Neuron (in vitro differentiated cells): ENCODE data around the gene PUM2.
"Not testable (repeated sequence)": the region's sequence is repeated elsewhere in the genome, so short reads cannot be mapped to it uniquely, and the experiment has no call there.

Experiments used
- H2AFZ ChIP-seq: one replicate; pipeline ENCODE4 v1.6.1; 2013; ENCODE audit warnings: low read depth, mild to moderate bottlenecking, inconsistent platforms, low read length, moderate library complexity
- H3K27me3 ChIP-seq: one replicate; pipeline ENCODE4 v1.6.1; 2013; ENCODE audit warnings: low read length; ENCODE audit not compliant: insufficient read depth
- H3K36me3 ChIP-seq: one replicate; pipeline ENCODE4 v1.6.1; 2013; ENCODE audit warnings: low read length; ENCODE audit not compliant: insufficient read depth
- H3K4me1 ChIP-seq: one replicate; pipeline ENCODE4 v1.6.1; 2013; ENCODE audit warnings: low read length; ENCODE audit not compliant: insufficient read depth
- H3K4me3 ChIP-seq: 2 replicates; pipeline ENCODE4 v1.5.1; 2013; ENCODE audit warnings: mild to moderate bottlenecking, low read length, moderate library complexity
- H3K9me3 ChIP-seq: one replicate; pipeline ENCODE4 v1.6.1; 2013; ENCODE audit warnings: low read length

The PUM2 gene

DNA sequence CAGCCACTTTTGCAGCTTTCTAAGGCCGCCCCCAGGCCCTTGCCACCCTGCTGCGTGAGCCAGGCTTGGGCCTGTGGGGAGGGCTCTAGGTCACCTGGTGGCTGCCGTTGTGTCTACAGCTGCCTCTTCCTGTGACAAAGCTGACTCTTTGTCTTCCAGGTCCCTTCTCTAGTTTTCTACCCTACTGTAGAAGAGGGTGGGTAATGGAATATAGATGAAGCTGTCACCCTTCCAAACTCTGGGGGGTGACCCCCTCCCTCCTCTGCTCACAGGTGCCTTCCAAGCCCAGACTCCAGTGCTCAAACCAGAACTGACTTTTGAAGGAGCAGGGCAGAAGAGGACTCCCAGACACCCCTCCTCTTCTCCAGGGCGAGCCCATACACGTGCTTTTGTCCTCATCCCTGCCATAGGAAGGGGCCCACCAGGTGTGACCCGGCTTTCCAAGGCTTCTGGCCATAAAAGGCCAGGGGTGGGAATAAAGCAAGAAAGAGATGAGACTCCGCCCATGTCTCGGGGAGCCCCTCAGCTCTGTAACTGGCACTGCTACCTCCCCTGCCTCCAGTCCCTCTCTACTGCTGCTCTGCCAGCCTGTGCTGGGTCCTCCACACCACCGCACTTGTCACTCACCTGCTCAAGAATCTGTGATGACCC lies 107.8 kb downstream of the PUM2 start:
- no peaks in the 10 kb centered on the region for H3K9me3 ChIP-seq
- H3K4me3 ChIP-seq, result no peak overlapping the region
- H3K4me1 ChIP-seq, result no peaks in the 10 kb centered on the region
- peaks cover 4% of the 10 kb centered on the region for H3K36me3 ChIP-seq
- H3K27me3 ChIP-seq, result no peaks in the 10 kb centered on the region
- H2AFZ ChIP-seq, result no peak overlapping the region

DNA sequence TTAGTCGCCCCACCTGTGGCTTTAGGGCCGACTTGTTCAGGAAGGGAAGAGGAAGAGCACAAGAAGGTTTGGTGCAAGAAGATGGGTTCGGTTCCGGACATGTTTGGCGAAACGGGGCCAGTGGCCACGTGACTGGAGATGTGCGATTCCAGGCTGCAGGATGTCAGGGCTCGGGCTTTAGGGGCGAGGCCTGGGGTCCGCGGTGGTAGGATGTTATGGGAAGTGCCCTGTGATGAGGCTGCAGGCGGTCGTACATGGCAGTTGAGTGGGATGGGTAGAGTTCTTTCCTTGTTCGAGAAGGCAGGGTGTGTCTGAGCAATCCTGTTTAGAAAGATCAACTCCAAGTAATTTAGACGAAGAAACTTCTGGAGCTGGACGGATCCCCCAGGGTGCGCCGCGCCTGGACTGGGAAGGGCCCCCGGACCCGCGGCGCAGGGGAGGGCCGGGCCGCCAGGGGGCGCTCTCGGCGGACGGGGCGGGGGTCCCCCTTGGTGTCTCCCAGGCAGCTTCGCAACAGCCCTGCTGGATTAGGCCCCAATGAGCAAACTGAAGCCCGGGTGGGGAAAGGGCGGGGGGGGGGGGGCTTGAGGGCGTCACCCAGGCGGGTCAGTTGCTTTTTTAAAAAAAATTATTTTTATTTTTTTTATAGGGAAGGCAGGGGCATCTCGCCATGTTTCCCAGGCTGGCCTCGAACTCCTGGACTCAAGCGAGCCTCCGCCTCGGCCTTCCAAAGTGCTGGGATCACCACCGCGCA lies 108.5 kb downstream of the PUM2 start:
- Histone ChIP-seq H2AFZ (no peak overlapping the region), H3K4me3 (no peak overlapping the region), H3K36me3 (peaks cover under 1% of the 10 kb centered on the region), H3K9me3 (no peaks in the 10 kb centered on the region), H3K4me1 (no peaks in the 10 kb centered on the region), H3K27me3 (no peaks in the 10 kb centered on the region)

DNA sequence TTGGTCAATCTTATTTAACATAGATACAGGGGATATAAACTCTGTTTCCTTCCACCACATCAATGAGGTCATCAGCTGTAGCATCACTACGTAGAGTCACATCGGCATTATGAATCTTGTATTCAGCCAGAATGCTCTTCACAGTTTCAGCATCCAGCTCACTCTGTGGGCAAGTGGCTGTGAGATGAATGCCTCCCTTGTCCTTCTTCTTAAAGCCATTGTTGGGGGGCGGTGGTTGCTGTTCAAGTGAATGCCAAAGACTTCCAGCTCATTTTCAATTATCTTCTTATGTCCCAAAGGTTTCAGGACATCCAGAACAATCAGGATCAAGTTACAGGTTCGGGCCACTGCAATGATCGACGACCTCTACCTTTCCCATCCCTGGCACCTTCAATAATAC lies 110.4 kb downstream of the PUM2 start:
- not testable (repeated sequence) for H3K27me3 ChIP-seq

DNA sequence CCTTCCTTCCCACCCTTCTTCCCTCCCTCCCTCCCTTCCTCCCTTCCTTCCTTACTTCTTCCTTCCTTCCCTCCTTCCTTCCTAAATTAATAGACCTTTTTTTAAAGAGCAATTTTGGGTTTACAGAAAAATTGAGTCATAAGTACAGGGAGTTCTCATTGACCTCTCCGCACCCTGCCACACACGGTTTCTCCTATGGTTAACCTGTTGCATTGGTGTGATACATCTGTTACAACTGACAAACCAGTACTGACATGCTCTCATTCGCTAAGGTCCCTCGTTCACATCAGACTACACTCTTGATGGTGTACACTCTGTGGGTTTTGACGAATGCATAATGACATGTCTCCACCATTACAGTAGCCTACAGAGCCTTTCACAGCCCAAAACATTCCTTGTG lies 114.1 kb downstream of the PUM2 start:
- no peaks in the 10 kb centered on the region for H3K27me3 ChIP-seq
- H3K4me3 ChIP-seq, result no peak overlapping the region
- no peaks in the 10 kb centered on the region for H3K36me3 ChIP-seq
- no peaks in the 10 kb centered on the region for H3K4me1 ChIP-seq
- H3K9me3 ChIP-seq, result no peaks in the 10 kb centered on the region
- H2AFZ ChIP-seq, result no peak overlapping the region

More for the DNA sequence above, 110.4 kb downstream of the PUM2 start:
- not testable (repeated sequence) for H3K36me3 ChIP-seq, H2AFZ ChIP-seq, H3K9me3 ChIP-seq, H3K4me1 ChIP-seq, H3K4me3 ChIP-seq

DNA sequence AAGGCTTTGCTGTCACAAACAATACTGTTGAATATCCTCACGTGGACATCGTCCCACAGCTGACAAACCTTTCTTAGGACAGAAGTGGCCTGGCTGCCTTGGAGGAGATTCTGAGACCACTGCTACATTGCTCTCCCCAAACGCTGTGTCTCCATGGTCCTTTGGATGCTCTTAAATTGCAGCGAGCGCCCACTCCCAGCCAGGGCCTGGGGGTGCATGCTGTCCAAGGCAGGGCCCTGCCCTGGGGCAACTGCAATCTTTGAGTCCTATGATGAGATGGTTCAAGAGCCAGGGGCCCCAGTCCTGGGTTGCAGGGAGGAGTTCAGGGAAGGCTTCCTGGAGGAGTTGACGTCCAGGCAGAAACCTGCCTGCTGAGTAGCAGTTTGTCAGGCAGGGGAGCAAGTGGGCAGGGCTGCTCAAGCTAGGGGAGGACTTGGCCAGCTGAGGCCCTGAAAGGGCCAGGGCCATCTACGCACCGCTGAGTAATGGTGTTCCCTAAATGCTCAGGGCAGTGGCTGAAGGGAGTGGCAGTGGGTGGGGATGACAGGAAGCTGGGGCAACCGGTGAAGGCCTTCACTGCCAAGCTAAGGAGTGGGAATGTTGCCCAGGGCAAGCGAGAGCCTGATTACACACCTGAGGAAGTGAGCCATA lies 114.9 kb downstream of the PUM2 start:
- Histone ChIP-seq H3K9me3 (no peaks in the 10 kb centered on the region), H3K4me3 (no peak overlapping the region), H2AFZ (no peak overlapping the region), H3K4me1 (no peaks in the 10 kb centered on the region), H3K36me3 (no peaks in the 10 kb centered on the region), H3K27me3 (no peaks in the 10 kb centered on the region)

DNA sequence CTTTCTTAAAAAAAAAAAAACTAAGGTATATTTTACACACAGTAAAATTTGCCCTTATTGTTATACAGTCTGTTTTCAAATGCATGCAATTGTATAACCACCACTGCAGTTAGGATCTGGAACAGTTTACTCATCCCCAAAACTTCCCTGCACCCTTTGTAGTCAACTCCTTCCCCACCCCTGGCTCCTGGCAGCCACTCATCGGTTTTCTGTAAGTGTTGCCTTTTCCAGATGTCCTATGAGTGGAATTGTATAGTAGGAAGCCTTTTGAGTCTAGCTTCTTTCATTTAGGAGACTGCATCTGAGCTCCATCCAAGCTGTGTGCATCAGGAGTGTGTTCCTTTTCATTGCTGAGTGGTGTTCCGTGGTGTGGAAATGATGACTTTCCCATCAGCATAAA lies 116.0 kb downstream of the PUM2 start:
- not testable (repeated sequence) for H3K9me3 ChIP-seq

DNA sequence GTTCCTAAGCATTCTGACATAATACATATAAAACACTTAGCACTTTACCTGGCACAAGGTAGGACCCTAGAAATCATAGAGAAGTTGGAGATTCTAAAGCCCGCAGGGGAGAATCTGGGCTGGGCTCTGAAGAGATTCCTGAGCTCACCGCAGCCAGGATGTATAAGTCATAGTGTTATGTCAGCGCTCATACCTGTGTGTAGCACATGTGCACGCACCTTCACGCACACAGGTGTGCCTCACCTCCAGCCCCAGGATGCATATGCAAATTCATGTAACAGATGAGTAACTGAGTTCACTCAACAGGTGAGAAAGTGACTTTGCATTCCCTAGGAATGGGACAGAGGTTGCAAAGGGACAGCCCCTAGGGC lies 117.8 kb downstream of the PUM2 start:
- Histone ChIP-seq H2AFZ (no peak overlapping the region), H3K4me1 (no peaks in the 10 kb centered on the region), H3K36me3 (no peaks in the 10 kb centered on the region), H3K4me3 (no peak overlapping the region), H3K27me3 (no peaks in the 10 kb centered on the region), H3K9me3 (no peaks in the 10 kb centered on the region)

More for the DNA sequence above, 116.0 kb downstream of the PUM2 start:
- H3K4me3 ChIP-seq, H3K27me3 ChIP-seq, H2AFZ ChIP-seq, H3K4me1 ChIP-seq, H3K36me3 ChIP-seq: not testable (repeated sequence)

DNA sequence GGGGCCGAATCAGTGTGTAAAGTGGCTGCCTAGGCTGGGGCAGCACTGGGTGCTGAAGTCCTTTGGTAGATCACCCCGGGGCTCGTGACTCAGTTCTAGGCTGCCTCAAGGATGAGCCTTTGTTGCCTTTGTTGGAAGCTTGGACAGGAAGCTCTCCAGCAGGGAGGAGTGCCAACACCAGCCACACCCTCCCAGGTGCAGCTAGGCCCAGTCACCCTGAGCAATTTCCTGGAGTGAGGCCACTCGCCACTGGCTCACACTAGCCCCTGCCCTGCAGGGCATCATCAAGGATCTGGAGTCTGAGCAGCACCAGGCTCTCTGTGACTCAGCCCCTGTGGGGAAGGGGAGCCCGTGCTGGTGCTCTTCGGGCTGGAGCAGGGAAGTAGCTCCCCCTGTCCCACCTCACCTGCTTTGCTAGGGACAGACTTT lies 119.0 kb downstream of the PUM2 start:
- no peaks in the 10 kb centered on the region for H3K36me3 ChIP-seq
- no peak overlapping the region for H3K4me3 ChIP-seq
- H2AFZ ChIP-seq, result no peak overlapping the region
- H3K4me1 ChIP-seq, result no peaks in the 10 kb centered on the region
- no peaks in the 10 kb centered on the region for H3K9me3 ChIP-seq
- no peaks in the 10 kb centered on the region for H3K27me3 ChIP-seq

DNA sequence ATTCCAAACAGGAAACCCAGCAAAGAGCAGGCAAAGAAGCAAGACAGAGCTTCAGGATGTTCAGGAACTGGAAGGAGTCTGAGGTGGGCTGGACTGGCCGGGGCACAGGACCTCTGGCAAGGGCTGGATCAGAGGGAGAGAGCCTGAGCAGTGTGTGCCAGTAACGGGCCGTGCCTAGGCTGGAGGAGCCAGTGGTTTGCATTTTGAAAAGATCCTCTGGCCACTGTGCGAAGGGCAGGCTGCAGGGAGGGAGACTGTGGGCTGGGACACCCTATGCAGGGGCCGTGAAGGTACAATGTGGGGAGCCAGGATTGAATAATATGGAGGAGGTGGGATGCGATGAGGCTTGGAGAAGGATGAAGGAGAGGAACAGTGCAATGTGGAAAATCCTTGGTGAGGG lies 119.5 kb downstream of the PUM2 start:
- Histone ChIP-seq H3K9me3 (no peaks in the 10 kb centered on the region), H3K4me1 (peaks cover under 1% of the 10 kb centered on the region), H3K27me3 (no peaks in the 10 kb centered on the region)

DNA sequence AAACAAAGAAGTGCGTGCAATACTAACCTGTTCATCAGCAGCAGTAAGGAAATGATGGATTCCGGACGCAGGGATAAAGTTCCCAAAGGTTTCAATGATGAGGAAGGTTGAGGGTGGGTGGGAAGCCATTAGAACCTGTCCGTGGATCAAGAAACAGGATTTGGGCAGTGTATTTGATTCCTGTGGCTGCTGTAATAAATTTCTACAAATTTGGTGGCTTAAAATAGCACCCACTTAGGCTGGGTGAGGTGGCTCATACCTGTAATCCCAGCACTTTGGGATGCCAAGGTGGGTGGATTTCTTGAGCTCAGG lies 120.6 kb downstream of the PUM2 start:
- Histone ChIP-seq H3K27me3 (no peaks in the 10 kb centered on the region), H3K9me3 (no peaks in the 10 kb centered on the region), H3K4me1 (peaks cover 8% of the 10 kb centered on the region), H3K36me3 (no peaks in the 10 kb centered on the region), H2AFZ (no peak overlapping the region), H3K4me3 (no peak overlapping the region)

More for the DNA sequence above, 119.5 kb downstream of the PUM2 start:
- Histone ChIP-seq H2AFZ (no peak overlapping the region), H3K36me3 (no peaks in the 10 kb centered on the region), H3K4me3 (no peak overlapping the region)

DNA sequence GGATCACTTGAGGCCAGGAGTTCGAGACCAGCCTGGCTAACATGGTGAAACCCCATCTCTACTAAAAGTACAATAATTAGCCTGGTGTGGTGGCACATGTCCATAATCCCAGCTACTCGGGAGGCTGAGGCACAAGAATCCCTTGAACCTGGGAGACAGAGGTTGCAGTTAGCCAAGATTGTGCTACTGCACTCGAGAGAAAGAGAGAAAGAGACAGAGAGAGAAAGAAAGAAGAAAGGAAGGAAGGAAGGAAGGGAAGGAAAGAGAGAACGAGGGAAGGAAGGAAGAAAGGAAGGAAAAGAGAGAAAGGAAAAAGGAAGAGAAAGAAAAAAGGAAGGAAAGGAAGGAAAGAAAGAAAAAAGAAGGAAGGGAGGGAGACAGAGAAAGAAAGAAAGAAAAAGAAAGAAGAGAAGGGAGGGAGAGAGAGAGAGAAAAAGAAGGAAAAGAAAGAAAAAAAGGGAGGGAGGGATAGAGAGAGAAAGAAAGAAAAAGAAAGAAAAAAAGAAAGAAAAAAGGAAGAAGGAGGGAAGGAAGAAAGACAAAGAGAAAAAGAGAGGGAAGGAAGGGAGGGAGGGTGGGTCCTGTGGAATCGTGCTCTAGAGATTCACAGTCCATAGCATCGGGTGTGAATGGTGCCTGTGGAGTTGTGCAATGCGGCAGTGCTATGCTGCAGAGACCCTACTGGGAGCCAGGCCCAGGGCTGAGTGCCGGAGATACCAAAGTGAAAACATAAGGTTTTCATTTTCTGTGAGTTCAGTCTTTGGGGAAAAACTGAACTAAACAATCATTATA lies 121.1 kb downstream of the PUM2 start:
- H2AFZ ChIP-seq, result no peak overlapping the region
- no peaks in the 10 kb centered on the region for H3K9me3 ChIP-seq
- H3K36me3 ChIP-seq, result no peaks in the 10 kb centered on the region
- H3K27me3 ChIP-seq, result no peaks in the 10 kb centered on the region
- H3K4me3 ChIP-seq, result no peak overlapping the region
- peaks cover 8% of the 10 kb centered on the region for H3K4me1 ChIP-seq

DNA sequence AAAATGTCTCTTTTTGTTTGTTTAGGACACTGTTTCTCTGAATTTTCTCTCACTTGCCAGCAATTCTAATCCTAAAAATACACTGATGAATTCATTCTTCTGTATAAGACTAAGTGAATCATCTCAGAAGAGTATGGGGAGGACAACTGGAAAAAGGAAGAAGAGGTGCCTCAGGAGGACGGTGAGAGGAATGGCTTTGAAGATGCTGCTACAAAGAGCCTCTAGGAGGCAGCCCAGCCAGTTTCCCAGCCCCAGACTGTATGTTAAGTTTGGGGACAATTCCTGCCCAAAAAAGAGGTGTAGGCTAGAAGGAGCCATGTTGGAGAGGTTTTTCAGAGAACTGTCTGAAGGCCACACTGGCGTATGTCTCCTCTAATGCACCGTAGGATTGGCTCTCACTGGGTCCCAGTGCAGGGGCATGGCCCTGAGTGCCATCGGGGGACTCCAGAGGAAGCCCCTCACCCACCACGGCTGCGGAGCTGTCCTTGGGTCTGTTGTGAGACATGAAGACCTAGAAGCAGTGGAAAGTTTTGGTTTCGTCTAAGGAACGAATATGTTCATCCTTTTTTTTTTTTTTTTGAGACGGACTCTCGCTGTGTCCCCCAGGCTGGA lies 122.6 kb downstream of the PUM2 start:
- H3K36me3 ChIP-seq, result no peaks in the 10 kb centered on the region
- H3K4me3 ChIP-seq, result no peak overlapping the region
- no peaks in the 10 kb centered on the region for H3K9me3 ChIP-seq
- H3K27me3 ChIP-seq, result no peaks in the 10 kb centered on the region
- peaks cover 10% of the 10 kb centered on the region for H3K4me1 ChIP-seq
- H2AFZ ChIP-seq, result no peak overlapping the region

DNA sequence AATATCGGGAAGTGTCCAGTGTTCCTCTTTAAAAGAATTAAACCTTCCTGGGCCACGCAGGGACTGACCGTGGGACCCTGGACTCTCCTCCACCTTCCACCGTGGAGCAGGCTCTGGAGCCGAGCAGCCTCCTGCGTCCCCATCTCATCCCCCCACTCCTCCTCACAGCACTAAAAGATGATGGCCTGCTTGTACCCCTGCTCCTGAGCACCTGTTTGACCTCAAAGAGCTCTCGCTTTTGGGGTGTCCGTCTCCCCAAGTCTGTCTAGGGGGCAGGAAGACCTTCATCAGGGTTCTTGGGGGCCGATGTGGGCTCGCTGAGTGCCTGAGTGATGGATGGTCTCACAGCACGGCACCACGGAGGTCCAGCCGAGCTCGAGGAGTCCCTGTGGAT lies 124.5 kb downstream of the PUM2 start:
- H3K4me3 ChIP-seq, result no peak overlapping the region
- no peaks in the 10 kb centered on the region for H3K9me3 ChIP-seq
- peaks cover 27% of the 10 kb centered on the region for H3K4me1 ChIP-seq
- no peaks in the 10 kb centered on the region for H3K36me3 ChIP-seq
- H2AFZ ChIP-seq, result no peak overlapping the region
- H3K27me3 ChIP-seq, result no peaks in the 10 kb centered on the region
